Activated effector memory CD4-positive, alpha-beta T cell treated with Interleukin-2 at 50 U/mL for 16 hours (primary cell): ENCODE results near the gene MTFP1.
"Not testable (repeated sequence)": the region's sequence is repeated elsewhere in the genome, so short reads cannot be mapped to it uniquely, and the experiment has no call there.

Experiments
- DNase-seq: peaks from one replicate; pipeline ENCODE4 v3.0.0-alpha.2; 2020

MTFP1 gene

DNA sequence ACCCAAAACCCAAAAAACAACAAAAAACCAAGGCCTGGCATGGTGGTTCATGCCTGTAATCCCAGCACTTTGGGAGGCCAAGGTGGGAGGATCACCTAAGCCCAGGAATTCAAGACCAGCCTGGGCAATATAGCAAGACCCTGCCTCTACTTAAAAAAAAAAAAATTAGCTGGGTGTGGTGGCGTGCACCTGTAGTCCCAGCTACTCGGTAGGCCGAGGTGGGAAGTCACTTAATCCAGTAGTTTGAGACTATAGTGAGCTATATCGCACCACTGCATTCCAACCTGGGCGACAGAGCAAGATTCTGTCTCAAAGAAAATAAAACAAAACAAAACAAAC, 22.8 kb upstream of the MTFP1 start:
- DNase-seq, result not testable (repeated sequence)

DNA sequence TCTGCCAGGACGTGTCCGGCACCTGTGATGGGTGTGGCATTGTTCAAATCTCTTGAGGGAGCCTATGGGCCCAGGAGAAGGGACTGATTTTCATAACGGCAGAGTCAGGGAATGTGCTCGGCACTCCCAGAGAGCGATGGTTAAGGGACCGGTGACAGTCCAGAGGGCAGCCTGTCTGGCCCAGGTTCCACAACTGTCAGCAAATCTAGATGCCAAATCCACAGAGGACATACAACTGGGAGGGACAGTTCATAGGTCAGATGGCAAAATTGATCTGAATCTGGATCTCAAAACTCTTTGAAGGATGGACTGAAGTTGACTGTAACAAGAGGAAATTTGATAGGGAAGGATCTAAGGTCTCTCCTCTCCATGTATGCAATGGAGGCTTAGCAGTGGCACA, 21.3 kb upstream of the MTFP1 start:
- no peak for DNase-seq

DNA sequence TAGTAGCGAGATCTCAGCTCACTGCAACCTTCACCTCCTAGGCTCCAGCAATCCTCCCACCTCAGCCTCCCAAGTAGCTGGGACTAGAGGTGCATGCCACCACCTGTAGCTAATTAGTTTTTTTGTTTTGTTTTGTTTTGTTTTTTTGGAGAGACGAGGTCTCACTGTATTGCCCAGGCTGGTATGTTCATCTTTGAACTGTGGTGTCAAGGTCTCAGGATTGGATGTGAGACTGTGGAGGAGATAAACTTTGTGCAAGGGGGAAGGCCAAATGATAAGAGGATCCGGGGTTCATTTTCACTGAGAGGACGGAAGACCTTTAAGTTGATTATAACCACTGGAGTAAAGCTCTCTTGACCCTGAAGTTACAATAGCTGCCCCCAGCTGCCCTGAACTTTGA, 19.8 kb upstream of the MTFP1 start:
- no peak for DNase-seq

GRCh38 chr22:30406400-30406799, 19.2 kb upstream of the MTFP1 start:
- no peak for DNase-seq

GRCh38 chr22:30408388-30409102, 17.0 kb upstream of the MTFP1 start:
- no peak for DNase-seq

DNA sequence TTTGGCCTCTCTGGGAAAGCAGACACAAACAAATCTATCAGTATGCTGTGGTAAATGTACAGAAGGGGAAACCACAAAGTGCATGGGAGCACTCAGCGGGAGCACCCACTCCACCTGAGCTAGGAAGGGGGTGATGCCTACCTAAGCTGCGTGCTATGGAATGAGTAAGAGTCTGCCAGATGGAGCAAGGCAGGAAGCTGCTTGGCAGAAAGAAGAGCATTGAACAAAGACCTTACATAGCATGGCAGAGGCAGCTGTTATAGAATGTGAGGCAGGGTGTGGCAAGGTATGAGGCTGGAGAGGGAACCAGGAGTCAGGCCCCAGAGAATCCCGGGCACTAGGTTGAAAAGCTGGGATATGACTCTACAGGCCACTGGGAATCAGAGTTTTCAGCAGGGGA, 13.8 kb upstream of the MTFP1 start:
- no peak for DNase-seq

DNA sequence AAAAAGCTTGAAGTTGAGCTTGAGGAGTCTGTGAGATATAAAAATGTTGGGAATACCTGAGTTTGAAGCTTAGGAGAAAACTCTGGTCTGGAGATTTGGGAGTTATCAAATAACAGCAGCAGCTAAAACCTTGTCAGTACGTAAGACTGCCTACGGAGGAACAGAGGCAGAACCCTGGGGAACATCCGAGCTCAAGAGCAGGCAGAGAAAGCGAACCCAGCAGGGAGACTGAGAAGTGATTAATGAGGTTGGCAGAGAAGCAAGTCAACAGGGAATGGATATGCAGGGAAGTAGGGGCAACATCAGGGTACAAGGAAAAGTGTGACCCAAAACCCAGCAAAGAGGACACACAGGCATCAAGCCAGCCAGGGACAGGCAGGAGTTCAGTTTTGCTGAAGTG, 12.6 kb upstream of the MTFP1 start:
- no peak for DNase-seq

DNA sequence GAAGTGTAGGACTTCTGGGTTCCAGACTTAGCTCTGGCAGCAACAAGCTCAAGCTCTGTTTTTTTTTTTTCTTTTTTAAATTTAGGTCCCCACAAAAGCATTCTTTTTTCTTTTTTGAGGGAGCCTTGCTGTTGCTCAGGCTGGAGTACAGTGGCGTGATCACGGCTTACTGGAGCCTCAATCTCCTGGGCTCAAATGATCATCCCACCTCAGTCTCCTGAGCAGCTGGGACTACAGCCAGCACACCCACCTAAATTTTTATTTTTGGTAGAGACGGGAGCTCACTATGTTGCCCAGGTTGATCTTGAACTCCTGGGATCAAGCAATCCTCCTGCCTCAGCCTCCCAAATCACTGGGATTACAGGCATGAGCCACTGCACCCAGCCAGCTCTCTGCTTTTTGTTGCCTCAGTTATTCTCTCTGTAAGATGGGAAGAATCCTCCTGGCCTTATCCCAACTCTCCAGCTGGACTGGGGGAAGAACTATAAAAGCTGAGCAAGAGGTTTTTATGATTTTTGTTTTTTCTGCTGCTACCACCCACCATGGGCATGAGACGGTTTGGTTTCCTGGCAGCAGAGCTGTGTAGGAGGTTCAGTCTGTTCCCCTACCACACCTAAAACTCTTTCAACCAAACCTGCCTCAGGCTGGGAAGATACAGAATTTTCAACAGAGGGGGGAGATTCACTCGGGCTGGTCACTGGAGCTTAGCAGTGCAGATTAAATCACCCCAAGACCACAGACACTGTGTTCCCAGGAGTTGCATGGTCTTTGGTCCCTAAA, 11.6 kb upstream of the MTFP1 start:
- no peak for DNase-seq

DNA sequence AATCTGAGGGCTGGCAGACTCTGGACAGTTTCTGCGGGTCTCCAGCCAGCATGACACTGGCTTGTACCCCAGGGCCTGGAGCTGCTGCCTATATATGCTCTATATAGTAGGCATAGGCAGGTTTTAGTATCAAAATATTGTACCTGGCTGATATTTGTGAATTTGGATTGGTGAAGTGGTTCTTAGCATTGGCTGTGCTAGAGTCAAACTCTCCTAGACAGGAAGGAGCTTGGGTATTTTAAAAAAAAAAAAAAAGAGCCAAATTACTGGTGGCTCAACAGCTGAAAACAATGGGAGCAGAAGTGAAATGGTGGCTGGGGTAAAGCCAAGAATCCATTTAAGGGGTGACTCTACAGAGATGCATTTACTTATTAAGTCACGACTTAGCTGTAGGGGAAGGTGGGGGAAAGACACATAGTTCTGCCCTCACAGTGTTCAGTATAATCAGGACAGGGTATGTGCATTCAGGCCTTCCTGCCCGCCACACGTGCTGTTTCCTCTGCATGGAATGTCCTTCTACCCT, 11.0 kb upstream of the MTFP1 start:
- no peak for DNase-seq

GRCh38 chr22:30416403-30416802, 9.2 kb upstream of the MTFP1 start:
- no peak for DNase-seq

DNA sequence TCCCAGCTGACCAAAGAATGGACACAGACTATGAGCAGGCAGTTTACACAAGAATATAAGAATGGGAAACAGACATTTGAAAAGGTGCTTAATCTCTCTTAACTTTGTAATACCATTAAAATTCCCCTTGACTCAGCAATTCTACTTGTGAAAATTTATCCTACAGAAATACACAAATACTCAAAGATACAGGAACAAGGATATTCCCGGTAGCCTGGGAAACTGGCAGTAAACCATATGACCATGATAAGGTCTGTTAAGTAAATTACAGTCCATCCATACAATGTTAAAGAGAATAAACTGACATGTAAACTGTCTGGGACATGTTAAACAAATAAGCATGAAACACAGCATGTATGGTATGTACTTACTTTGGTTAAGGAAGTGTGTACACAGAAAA, 8.7 kb upstream of the MTFP1 start:
- no peak for DNase-seq

DNA sequence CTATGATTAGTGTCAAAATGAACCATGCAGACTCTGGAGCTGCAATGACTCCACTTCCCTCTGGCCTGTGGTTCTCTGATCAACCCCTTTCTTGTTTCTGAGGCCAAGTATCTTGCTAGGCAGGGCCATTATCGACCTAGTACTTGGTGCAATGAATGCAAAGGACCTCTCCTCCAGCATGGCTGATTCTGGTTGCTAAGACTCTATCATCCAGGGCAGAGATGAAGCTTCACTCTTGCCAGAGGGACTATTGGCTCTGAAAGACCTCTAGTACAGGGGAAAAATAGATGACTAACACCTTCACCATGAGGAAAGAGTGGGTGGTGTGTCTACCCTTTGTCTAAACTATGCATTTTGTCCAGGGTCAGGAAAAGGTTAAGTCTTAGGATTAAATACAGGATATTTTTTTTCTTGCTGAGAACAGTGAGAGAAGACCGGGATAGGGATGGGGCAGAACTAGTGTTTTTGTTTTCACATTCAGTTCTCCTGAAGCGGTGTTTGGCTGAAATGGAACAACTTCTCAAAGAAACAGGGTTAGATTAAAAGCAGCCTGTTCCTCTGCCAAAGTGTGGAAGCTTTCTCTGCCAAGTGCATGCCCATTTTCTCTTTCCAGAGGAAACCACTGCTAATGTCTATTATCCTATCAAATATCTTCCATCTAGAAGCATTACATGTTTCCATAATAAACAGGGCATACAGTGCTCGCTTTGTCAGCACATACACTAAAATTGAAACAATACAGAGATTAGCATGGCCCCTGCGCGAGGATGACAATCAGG, 5.0 kb upstream of the MTFP1 start:
- DNase-seq, result no peak

GRCh38 chr22:30421695-30422480, 3.7 kb upstream of the MTFP1 start:
- DNase-seq, result no peak

DNA sequence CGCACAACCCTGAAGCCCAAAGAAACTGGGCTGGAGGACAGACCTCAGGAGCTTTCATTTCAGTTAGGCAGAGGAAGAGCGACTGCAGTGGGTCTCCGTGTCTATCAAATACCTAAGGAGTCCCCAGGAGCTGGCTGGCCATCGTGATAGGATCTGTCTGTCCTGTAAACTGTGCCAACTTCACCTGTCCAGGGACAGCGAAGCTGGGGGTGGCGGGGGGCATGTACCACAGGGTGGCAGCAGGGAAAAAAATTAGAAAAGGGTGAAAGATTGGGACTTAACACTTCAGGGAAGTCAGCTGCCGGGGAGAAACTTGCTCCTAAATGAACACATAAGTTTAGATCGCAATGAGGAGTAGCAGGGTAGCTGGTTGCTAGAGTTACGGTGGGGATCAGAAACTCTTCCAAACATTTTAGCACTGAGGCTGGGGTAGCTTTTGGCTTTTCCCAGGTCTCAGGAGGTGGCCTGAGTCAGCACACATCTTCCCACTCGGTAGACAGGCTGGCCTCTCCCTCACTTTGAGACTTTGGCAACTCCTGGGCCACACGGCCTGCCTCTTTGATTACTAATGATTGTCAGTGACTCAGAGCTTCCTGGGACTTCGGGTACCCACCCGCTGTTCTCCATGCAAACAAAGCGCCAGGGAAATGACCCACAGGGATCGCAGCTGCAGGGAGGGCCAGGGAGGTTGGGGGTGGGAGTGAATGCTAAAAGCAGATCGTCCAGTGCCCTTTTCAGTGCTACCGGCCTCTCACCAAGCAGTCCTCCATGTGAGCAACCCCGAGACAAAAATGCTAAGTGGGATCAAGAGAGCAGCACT, 2.9 kb upstream of the MTFP1 start:
- no peak for DNase-seq

GRCh38 chr22:30423301-30423958, 2.1 kb upstream of the MTFP1 start:
- DNase-seq, result no peak

DNA sequence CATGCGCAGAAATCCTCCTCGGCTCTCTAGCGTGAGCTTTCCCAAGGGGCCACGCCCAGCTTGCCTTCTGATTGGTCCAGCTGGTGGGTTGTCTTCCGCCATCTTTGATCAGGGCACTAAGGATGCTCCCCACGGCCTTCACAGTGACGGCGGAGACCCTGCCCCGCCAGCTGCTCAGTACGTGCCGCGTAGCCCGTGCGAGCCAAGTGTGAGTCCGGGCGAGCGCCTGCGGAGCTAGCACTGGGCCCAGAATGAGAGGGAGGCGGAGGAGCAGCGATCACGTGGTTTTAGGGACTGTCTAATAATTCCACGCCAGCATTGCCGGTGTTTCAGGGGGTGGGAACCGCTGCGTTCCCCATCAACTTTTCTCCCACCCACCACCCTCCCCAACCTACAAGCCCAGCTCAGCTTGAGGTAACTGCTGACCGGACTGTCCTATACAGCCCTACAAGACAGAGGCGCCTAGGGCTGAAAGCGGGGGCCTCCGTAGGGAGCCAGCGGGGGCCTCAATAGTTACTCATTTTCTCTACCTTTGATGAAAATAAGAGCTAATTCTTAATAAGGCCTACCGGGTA, 1.5 kb upstream of the MTFP1 start:
- DNase-seq, result peak; percentile 97

- no peak for DNase-seq
These were observed 838 bp upstream of the MTFP1 start for GRCh38 chr22:30424534-30425326.

DNA sequence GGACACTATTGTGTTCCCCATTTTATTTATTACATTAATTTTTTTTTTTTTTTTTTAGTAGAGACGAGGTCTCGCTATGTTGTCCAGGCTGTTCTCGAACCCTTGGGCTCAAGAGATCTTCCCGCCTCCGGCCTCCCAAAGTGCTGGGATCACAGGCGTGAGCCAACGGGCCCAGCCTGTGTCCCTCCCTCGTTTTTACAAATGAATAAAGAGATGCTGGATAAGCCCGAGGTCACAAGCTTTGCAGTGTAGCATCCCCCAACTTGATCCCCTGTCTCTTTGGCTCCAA, 297 bp upstream of the MTFP1 start:
- no peak for DNase-seq

DNA sequence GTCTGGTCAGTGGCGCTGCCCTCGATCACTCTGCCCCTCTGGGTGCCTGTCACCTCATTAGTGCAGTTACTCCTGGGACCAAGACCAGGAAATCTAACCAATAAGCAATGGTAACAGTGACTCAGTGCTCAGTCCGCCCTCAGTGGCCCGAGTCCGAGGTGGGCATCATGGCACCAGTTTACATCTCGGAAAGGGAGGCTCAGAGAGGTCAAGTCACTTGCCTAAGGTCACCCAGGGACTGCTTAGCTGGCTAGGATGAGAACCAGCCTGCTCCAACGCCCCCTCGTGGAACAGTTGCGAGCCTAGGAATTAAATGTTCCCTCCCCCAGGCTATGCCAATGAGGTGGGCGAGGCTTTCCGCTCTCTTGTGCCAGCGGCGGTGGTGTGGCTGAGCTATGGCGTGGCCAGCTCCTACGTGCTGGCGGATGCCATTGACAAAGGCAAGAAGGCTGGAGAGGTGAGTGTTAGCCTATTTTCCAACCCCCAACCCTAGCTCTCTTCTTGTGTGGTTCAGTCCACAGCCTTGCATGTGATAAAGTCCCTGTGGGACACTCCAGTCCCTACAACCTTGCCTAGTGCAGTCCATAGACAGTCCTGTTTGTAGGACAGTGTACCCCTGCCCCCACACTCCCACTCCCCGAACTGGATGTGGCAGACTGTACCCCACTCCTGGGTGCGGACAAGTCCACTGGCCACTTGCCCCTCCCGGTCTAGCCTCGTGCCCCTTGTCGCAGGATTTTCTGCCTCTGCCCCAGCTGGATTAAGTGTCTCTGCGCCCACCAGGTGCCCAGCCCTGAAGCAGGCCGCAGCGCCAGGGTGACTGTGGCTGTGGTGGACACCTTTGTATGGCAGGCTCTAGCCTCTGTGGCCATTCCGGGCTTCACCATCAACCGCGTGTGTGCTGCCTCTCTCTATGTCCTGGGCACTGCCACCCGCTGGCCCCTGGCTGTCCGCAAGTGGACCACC, 1.1 kb downstream of the MTFP1 start:
- peak; percentile 78 for DNase-seq
